UCSD-AML1 (cell line): ENCODE data around the gene FAM114A1.
A peak's percentile ranks its signal among the peaks of the same experiment; 100 is the strongest.
"Not testable (repeated sequence)": the region's sequence is repeated elsewhere in the genome, so short reads cannot be mapped to it uniquely, and the experiment has no call there.

Experiments used
- DNase-seq: peaks from one replicate; lab custom pipeline; 2025; ENCODE audit not compliant: unreplicated experiment; lab: John Stamatoyannopoulos, UW

The FAM114A1 gene

DNA sequence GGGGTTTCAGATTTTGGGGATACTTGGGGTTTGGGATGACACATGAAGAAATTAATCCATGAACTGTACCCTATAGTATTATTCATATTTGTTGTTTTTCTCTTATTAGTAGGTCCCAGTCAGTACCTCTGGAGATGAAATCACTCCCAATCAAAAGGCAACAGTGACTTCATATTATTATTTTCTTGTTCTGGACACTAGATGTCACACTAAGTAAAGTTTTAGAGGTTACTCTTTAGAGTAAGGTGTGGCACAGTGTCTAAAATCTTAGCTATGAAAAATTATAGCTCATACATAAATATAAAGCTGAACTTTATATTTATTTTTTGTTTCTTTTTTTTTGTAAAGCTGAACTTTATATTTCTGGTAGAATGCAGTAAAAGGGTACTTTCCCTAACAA, 35.1 kb downstream of the FAM114A1 start:
- DNase-seq = no peak

DNA sequence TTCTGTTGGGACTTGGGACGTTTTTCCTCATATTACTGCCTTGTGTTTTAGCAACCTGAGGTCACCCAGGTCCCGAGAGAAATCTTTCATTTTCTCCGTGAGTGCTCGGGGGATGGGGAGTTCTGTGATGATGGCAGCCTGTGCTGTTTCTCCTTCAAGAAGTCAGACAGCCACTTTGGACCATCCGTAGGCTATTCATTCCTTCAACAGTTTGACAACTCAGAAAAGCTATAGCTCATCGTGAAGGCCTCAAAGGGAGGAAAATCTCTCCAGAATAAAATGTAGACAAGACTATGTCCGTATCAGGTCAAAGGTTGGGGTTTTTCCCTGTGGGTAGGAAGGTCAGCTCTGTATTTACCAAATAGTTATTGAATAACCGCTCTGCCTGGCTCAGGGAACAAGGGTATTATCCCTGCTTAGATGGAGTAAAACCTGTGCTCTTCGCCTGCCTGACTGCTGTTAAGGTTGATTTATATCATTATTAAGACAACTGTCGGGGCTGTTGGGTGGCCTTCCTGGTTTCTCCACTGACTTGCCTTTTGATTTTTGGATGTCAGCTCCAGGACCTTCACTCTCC, 36.6 kb downstream of the FAM114A1 start:
- DNase-seq = no peak

DNA sequence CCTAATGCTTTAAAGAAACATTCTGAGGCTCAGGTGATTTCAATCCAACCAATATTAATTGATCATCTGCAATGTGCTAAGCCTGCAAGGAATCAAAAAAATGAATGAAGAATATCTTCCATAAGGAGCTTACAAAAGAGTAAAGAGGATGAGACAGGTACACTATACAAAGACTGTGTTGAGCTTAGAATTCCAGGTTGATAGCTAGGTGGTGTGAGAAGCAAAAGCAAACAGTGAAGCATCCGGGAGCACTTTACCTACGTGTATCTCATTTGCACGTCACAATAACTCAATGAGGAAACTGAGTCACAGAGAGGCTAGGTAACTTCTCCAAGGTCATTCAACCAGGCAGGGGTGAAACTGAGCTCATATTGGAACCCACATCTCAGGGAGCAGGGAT, 37.1 kb downstream of the FAM114A1 start:
- DNase-seq = no peak

DNA sequence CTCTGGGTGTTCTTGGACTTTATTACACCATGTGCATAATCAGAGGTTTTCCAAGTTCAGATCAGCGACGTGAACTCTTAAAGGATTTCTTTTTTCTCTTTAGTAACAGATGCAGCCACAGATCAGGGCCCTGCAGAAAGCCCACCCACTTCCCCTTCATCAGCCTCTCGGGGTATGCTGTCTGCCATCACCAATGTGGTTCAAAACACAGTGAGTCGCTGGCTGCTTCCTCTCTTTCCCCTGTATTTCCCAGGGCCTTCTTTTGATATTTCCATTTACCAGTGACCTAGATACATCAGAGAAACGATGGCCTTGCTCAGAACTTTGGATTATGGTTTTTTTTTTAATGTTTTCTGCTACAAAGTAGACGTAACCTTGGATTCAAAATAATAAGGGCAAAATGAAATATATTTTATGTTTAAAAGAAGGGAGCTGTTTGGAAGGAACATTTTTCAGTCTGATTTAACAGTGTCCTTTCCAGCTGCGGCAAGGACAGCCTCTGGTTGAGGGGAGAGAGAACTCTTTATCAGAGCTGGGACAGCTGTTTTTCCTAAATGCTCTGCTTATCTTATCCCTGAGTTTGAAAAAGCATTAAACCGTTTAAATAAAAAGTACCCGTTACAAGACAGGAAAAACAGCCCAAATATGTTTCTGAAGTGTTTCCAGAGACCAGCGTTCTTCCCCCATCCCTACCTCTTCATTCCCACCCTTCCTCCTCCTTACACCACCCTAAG, 38.2 kb downstream of the FAM114A1 start:
- no peak for DNase-seq

DNA sequence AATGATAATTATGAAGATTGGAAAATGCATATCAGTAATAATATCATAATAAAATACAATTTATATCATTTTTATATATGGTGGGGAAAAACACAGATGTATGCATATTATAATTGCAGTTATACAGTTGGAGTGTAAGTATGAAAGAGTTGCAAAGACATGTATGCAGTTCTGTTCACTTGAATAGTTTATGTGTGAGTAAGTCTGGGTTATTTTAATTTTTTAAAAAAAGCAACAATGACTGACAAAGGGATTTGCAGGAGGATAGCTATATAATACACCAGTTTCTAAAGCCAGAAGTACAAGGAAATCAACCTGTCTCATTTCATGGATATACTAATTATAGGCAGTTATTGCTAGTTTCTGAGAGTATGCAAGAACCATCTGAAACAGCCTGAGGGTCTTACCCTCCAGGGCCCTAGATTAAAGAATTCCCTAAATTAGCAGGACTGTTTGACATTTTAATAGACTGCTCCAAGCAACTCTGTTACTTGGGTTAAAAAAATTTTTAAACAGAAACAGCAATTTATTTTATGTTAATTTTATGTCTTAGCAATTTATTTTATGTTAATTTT, 40.2 kb downstream of the FAM114A1 start:
- no peak for DNase-seq

DNA sequence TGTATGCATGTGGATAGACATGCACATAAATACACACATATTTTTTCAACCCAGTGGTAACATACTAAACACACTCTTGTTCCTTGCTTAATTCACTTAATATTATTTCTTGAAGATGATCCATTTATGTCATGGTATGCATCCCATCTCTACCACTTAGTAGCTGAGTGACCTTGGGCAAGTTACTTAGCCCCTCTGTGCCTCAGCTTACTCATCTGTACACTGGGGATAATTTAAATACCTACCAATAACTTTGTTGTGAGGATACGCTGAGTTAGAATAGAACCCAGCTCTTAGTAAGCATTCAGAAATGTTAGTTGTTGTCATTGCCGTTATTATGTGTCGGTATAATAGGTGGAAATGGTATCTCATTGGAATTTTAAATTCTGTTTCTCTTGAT, 41.4 kb downstream of the FAM114A1 start:
- DNase-seq = no peak

DNA sequence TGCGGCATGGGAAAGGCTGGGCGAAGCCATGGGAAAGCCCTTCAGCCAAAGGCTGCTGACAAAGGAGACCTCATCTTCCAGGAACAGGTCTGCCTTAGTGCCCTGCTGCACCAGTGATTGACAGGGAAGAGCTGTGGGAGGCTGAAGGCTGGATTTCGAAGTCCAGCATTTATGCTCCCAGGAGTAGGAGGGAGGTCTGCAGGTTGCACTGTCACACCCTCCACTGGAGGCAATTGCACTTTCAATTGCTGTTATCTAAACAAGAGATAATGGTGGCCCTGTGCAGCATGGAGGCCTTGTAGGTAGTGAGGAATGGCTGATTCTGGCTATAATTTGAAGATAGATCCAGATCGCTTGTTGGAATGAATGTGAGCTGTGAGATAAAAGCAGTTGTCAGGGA, 43.7 kb downstream of the FAM114A1 start:
- DNase-seq = no peak

DNA sequence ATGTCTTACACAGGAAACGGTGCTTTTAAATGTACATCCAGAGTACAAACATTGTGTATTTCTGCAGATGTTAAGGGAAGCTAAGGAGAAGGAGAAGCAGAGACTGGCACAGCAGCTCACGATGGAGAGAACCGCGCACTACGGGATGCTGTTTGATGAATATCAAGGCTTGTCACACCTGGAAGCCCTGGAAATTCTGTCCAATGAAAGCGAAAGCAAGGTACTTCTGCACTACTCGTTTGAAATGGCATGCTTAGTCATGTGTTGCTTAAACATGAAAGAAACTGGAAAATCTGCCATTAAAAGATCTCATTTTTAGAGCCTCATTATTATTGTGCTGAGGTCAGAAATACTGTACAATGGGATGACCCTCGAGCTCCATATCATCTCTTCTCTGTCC, 47.2 kb downstream of the FAM114A1 start:
- no peak for DNase-seq

DNA sequence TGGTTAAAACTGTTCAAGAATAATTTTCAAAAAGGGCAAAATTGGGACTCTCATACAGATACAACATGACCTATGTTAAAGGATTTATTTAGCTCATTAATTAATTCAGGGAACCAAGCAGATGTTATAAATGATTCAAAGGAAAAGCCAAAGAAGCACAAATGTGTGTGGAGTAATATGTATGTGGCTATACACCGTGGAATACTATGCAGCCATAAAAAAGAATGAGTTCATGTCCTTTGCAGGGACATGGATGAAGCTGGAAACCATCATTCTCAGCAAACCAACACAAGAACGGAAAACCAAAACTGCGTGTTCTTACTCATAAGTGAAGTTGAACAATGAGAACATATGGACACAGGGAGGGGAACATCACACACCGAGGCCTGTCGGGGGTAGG, 48.7 kb downstream of the FAM114A1 start:
- not testable (repeated sequence) for DNase-seq

DNA sequence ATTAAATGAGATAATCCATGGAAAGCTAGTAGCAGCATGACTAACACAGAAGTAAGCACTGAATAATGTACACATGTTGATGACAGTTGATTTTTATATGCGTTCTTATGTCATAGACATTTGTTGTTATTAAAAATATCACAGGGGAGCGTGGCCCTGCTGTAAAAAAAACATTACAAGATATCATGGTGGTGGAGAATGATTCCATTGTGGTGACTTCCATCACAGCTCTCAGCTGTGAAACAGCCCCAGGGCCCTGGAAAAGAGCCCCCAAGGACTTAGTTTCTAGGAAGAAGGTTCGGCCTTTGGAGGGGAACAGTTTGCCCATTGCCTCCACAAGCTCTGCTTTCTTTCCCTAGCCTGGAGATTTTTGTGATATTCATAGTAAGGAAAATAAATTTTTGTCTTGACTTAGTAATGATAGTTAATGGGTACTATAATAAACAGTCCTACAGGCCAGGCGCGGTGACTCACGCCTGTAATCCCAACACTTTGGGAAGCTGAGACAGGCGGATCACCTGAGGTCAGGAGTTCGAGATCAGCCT, 49.9 kb downstream of the FAM114A1 start:
- no peak for DNase-seq

DNA sequence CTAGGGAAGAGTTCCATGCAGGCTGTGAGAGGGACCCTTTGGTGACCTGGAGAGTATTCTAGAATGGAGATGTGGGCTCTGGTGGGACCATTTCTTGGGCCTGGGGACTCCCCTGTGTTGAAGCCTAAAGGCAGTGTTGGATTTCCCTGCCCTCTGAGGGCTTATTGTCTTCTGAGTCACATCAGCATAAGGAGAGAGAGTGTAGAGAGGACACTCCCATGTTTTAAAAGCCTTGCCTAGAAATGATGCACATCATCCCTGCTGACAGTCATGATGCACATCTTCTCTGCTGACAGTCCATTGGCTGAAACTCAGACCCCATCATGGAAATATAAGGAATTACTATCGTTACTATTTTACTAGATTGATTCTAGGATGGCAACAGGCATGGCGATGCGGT, 51.9 kb downstream of the FAM114A1 start:
- DNase-seq = no peak

DNA sequence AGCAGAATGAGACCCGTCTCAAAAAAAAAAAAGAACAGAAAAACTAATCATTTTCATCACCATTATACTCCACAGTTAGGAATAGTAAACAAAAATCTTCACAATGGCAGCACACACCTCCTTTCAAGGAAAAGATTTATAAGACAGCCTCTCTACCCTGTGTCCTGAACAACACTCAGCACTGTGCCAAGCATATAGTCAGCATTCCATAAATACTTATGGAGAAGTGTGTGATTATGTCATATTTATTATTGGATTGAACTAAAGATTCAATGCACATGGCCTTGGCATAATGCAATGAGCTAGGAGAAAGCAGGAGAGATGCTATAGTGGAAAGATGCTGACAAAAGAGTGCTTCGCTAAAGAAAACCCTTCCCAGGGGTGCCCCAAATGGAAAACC, 52.6 kb downstream of the FAM114A1 start:
- no peak for DNase-seq

DNA sequence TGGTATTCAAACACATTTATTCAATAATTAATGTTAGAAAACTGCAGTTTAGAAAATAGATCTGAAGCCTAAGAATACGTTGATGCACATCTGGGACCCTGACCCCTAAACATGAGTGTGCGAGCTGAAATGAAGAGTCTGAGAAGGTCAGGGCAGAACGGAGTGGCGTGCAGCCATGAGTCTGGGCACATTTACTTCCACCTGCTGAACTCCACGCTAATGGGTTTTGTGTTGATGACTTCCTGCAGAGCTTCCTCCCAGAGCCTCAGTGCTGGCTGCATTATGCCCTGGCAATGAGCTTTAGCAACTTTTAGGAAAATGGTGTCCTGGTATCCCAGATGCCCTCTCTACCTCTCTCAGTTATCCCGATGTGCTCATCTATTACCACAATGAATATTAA, 53.1 kb downstream of the FAM114A1 start:
- DNase-seq = peak; percentile 21

DNA sequence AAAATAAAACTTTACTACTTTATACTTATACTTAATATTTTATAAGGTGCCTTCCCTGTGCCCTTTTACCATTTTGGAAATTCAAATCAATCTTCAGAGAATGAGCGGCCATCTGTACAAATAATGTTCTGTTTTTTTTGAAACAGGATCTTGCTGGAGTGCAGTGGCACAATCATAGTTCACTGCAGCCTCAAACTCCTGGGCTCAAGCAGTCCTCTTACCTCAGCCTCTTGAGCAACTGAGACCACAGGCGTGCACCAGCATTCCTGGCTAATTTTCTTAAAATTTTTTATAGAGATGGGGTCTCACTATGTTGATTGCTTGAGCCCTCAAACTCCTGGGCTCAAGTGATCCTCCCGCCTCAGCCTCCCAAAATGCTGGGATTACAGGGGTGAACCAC, 53.5 kb downstream of the FAM114A1 start:
- no peak for DNase-seq

DNA sequence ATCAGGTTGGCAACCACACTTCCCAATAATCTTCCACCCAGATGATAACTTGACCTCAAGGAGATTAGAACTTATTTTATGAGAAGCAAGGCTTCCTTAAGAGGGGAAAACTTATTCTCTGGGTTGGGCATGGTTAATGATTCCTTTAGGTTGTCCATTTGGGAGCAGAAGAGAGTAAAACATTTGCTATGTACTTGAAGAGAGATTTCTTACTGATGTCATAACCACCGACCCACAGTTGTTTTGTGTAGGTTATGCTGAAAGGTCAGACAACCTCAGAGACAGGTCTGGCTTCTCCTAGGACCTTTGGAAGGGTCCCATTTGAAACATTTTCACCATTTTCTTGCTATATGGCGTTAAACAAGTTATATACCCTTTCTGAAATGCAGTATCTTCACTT, 56.1 kb downstream of the FAM114A1 start:
- DNase-seq = no peak

DNA sequence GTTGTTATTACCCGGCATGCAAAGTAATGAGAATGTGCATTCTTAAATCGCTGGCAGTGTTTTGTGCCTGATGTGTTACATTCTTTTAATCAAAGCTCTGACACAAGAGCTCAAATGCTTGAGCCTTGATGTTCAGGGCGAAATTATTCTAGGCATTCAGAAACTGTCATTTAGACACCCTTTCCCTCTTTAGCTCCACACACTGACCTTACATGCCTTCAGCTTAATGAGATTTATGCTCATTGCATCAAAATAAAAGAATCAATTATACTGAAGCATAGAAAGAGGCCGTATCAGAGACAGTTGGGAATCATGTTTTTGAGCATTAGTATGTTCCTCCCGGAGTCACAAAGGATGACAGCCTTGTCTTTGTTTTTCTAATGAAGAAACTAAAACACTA, 56.7 kb downstream of the FAM114A1 start:
- DNase-seq = no peak

DNA sequence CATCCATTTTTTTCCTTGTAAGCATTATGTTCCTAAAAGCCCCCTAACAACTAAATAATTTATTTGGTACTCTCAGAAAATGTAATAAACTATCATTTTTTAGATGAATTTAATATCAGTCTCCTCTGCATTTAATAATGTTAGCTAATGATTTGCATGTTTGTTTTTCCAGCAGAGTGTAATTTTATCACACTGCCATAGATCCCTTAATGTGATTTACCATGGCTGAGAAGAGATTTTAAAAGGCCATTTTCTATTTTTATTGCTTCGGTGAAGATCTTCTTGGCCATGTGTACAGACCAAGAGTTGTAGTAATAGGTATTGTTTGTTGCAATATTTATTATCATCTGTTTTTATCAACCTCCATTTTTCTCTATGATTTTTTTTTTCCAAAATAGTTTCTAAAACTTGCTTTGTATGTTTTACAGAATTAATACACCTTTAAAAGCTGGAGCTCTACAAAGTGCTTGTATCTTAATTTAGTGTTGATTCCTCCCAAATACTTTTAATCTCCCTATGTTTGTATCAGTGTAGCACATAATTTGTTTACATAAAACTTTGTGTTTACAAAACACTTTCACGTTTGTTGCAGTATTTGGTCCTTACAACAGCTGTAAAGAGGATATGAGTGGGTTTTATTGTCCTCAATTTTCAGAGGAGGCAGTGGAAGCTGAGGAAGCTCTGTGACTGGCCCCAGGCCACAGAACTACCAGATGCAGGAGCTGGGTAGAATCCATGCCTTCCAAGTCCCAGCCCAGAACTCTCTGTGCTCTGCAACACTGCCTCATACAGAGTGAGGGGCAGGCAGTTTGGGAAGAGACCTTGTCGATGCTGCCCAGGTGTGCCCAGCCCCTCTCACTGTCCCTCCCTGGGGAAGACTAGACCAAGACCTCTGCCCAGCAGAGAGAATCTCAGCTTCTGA, 58.1 kb downstream of the FAM114A1 start:
- DNase-seq = no peak

DNA sequence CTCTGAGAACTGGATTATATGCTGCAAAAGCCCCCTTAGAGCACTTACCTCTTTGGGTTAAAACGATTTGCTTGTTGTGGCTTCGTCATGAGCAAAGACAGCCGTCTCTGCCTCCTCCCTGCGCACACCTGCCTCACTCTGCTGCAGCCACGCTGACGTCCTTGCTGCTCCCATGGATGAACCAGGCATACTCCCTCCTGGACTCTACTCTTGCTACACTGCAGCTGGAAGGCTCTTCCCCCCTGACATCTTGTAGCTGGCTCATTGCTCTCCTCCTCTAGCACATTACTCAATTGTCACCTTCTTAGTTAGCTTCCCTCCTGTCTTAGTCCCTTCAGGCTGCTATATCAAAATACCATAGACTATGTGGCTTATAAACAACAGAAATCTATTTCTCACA, 59.3 kb downstream of the FAM114A1 start:
- no peak for DNase-seq

DNA sequence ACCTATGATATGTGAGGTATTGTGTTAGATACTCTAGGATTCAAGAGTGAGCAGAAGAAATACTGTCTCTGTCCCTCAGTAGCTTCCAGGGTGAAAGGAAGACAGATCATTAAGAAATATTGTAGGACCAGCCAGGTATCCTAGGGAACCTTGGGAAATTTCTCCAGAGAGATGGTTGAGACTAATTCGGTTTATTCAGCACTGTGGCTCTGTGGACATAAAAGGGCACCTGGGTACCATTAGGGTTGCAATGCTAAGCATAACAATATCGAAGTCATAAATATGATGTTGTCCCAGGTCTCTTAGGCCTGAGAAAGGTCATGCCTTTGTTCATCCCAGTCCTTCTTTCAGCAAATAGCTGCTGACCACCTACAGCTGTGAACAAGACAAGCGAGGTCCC, 61.0 kb downstream of the FAM114A1 start:
- no peak for DNase-seq

DNA sequence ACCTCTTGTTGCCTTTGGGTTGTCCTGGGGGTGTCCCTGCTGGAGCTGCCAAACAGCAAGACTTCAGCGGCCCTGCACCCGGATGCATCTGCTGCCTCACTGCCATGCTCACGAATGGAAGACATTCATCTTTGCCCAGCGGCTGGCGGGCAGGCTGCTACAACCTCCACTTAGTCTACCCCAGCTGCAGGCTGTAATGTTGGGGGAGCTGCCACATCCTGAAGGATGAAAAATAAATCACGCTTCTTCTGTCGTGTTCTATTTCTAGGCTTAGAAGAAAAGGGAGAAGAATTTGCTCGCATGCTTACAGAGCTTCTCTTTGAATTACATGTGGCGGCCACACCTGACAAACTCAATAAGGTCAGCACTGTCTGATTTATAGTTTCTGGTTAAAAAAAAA, 61.4 kb downstream of the FAM114A1 start:
- DNase-seq = no peak

DNA sequence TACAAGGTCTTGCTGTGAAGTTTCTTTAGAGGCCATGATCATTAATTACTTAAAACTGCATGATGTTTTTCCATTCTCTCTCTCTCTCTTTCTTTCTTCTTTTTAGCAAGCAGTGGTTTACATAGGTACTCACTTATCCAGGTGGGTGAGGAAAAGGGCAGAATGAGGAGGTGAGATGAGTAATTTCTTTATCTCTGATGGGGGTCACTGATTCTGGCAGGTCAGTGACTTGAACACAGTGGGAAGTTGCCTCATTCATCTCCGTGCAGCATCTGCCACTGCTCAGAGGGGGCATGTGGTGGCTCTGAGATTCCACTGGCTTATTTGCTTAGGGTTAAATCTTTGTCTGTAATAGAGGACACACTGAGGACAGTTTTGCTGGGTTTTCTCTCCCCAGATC, 62.6 kb downstream of the FAM114A1 start:
- DNase-seq = no peak
